HEK293T (cell line): ENCODE data around the gene PSME1.

Source experiments
- BHLHE40 ChIP-seq: fragments of 450-650 bp; IDR thresholded peaks from 2 replicates; pipeline ENCODE4 v1.6.1; 2016; ENCODE audit warnings: mild to moderate bottlenecking, moderate library complexity, borderline replicate concordance
- FOXM1 ChIP-seq: fragments of 450-650 bp; IDR thresholded peaks from 2 replicates; pipeline ENCODE4 v1.6.1; 2017; ENCODE audit warnings: mild to moderate bottlenecking, borderline replicate concordance
- ZNF384 ChIP-seq: fragments of 450-650 bp; IDR thresholded peaks from 2 replicates; pipeline ENCODE4 v1.6.1; 2016

- TF ChIP-seq FOXM1 (no peak), ZNF384 (no peak), BHLHE40 (no peak)
Measured at GRCh38 chr14:24130717-24131548, 5.1 kb upstream of the PSME1 start.
